Fibroblast of gingiva (primary cell): ENCODE measurements around the gene WDR33.

Experiments
- DNase-seq: peaks from one replicate; pipeline ENCODE4 v3.0.0-alpha.2; 2011; ENCODE audit warnings: low read depth

The WDR33 gene

DNA sequence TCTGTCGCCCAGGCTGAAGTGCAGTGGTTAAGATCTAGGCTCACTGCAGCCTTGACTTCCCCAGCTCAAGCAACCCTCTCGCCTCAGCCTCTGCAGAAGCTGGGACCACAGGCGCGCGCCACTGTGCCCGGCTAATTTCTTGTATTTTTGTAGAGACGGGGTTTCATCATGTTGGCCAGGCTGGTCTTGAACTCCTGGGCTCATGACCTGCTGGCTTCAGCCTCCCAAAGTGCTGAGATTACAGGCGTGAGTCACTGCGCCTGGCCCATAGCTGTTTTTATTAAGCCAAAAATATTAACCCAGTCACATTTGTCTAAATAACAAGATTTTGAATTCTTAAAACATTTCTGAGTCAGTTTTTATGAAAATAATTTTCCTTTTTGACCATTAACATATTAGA lies 116.0 kb downstream of the WDR33 start:
- no peak for DNase-seq

DNA sequence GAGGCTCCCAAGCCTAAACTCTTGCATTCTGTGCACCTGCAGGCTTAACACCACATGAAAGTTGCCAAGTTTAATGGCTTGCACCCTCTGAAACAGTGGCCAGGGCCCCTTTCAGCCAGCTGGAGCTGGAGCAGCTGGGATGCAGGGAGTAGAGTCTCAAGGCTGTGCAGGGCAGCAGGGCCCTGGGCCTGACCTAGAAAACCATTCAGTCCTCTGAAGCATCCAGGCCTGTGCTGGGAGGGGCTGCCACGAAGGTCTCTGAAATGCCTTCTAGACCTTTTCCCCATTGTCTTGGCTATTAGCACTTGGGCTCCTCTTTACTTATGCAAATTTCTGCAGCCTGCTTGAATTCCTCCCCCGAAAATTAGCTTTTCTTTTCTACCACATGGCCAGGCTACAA lies 120.3 kb downstream of the WDR33 start:
- no peak for DNase-seq

DNA sequence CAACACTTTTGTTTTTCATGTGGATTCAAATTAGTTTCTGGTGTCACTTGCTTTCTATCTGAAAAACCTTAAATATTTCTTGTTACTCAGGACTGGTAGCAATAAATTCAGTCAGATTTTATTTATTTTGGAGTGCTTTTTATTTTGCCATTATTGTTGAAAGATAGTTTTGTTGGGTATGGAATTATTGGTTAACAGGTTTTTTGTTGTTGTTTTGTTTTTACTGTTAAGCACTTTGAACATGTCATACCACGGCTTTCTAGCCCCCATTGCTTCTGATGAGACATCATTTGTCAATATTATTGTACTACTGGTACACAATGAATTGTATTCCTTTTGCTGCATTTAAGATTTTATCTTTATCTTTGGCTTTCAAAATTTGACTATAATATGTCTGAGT lies 122.6 kb downstream of the WDR33 start:
- DNase-seq: no peak

DNA sequence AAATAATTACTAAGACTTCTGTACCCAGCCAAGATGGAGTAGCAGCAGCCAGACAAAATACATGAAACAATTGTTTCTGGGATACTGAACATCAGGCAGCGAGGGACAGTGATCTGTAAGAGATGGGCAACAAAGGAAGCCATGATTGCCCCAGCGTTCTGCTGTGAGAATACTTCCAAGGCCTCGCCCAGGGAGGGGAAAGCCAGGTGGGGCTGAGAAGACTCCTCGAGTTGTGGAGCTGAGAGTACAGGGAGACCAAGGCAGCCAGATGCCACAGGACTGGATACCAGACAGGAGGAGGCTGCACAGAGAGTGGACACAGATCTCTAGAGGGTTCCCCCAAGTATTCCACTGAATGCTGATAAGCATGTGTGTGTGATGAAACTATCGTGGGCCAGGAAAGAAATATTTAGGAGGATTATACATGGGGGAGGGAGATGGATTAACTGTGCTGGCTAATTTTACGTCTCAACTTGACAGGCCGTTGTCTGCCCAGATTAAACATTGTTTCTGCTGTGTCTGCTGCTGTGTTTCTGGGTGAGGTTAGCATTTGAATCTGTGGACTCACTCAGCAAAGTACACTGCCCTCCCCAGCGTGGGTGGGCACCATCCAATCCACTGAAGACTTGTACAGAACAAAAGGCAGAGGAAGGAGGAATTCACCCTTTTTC lies 125.4 kb downstream of the WDR33 start:
- no peak for DNase-seq

DNA sequence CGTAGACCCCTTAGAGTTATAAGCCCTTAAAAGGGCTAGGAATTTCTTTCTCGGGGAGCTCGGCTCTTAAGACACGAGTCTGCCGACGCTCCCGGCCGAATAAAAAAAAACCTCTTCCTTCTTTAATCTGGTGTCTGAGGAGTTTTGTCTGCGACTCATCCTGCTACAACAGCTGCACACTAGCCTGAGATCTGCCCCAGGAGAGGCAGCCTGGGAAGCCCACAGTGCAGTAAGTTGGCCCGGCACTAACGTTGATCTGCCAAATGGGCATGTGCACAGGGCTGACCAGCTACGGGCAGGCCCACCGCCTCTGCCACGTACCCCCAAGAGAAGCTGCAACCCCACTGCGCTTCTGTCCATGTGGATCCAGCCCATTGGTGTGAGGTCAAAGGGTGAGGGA lies 127.2 kb downstream of the WDR33 start:
- no peak for DNase-seq

DNA sequence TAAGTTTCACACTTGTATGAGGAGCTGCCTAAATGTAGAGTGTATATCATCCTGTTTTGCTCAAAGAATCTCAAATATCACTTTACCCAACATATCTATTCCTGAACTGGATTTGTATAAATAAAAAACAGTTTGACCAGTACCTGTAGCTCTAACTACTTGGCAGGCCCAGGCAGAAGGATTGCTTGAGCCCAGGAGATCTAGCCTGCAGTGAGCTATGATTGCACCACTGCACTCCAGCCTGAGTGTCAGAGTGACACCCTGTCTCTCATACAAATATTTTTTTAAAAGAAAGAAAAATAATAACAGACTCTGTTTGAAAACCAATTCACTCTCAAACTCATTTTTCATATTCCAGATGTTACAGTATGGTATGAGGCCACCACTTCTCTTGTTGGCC lies 127.9 kb downstream of the WDR33 start:
- no peak for DNase-seq

DNA sequence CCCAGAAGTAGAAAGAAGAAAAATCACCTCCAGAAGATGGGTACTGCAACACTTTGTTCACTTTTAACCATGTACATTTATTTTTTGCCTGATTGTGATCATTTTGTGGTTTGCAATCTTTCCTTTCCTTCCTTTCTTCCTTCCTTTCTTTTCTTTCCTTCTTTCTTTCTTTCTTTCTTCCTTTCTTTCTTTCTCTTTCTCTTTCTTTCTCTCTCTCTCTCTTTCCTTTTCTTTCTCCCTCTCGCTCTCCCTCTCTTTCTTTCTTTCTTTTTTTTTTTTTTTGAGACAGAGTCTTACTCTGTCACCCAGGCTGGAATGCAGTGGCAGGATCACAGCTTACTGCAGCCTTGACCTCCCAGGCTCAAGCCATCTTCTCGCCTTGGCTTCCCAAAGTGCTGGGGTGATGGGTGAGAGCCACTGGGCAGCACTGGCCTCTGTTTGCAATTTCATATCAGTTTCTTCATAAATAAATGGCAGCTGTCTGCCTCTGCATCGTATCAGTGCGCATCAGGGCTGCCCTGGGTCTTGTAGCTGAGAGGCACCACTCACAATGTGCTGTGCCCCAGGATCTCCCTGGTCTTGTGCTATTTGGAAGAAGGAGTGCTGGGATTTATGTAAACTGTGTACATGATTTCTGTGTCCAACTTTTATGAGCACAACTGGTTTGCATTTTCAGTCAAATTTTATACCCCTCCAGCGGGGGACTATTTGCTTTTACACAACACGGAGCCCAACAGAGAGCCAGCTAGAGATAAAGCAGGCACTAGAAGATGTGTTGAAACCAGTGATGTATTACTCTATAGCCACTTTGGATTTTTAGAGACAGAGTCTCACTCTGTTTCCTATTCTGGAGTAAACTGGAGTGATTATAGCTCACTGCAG lies 128.8 kb downstream of the WDR33 start:
- no peak for DNase-seq

DNA sequence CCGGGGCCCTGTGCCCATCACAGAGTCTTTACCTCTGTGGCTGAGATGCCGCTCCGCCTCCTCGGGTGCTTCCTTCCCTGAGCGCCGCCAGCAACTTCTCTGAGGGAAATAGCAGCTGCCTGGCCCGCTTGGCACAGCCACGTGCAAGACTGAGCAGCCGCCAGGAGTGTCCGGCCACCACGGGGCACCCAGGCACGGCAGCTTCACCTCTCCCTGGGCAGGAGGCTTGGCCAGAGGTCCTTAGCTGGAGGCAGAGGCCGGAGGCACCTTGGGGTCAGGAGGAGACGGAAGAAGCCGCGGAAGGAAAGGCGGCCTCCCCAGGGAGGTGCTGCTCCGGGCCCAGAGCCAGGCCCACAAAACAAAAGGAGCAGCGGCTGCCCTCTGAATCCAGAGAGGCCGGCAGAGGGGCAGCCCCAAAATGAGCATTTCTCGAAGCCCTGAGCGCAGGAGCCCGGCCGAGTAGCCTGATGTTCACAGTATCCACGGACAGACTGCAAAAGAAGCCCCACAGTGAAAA lies 129.6 kb downstream of the WDR33 start:
- DNase-seq: no peak

DNA sequence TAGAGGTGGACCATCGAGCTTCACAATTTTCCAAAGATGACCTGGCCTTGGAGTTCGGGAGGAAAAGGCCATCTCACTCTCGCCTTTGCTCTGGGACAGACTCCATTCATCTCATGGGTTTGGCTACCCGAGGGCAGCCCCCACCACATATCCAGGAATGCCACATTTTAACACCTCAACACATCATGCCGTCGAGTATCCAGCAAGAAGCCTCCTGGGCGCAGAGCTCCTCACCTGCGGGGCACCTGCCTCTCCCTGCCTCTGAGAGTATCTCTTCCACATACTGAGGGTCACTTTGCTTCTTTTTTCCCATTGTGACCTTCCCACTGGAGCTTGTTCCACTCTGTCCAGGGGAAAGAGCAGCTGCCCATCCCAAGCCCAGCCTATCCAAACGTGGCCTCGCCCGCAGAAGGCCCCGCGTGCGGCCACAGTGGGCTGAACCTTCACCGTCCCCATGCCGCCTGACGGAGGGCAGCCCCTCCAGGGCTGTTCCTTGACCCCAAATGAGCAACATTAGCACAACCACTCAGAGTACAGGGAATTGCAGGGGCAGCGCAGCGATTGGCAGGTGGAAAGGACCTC lies 130.2 kb downstream of the WDR33 start:
- DNase-seq: no peak

DNA sequence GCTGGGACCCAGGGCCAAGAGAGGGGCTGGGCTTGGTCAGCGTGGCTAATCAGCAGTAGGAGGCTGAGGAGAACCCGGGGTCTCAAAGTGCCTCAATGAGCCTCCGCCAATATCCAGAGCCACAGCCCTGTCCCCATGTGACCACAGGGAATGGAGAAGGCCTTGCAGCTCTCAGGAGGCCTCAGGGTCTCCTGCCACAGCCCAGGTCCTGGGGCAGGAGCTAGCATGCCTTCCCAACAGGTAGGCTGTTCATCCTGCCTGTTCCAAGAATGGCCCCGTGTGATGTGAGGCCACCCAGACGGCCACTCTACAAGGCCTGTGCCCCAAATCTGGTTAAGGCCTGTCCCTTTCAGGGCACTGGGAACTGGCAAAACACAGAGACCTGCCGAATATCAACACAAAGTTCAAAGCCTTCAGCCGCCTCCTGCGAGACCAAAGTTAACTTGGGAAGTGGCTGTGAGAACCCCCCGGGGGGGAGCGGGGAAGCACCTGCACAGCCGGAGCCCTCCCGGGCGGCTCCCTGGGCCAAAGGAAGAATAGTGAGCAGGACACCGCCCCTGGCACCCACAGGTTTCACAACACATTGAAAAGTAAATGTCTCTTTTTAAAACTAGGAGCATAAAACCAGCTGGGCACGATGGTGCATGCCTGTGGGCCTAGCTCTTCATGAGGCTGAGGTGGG lies 131.2 kb downstream of the WDR33 start:
- DNase-seq: no peak

DNA sequence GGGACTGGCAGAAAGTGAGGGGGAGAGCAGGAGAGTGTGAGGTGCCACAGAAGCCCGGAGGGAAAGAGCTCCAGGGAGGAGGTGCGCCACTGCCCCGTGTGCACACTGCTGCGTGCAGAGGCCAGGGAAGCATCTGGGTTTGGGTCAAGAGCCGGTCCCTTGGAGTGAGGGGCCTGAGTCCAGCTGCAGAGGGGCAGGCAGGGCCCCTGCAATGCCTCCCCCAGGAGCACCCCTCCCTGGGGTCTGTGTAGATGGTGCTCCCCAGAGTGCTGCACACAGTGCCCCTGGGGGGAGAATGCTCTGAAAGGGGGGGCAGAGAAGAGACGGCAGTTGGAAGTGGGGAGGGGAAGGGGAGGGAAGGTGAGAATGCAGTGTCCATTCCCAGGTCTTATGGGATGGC lies 132.0 kb downstream of the WDR33 start:
- no peak for DNase-seq

DNA sequence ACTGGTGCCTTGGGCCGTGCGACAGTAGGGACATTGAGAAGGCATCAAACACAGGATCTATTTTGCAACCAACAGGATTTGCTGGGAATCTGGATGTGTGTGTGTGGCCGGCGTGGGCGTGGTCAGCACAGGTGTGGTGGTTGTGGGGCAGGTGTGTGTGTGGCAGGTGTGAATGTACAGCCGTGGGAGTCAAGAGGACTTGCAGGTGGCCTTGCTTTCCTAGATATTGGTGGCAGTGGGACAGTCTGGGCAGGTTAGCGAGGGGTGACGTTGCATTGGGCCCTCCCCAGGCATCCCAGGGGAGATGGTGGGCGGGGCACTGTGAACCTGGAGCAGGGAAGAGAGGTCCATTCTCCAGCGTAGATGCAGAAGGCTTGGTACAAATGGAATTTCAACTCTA lies 132.4 kb downstream of the WDR33 start:
- no peak for DNase-seq

DNA sequence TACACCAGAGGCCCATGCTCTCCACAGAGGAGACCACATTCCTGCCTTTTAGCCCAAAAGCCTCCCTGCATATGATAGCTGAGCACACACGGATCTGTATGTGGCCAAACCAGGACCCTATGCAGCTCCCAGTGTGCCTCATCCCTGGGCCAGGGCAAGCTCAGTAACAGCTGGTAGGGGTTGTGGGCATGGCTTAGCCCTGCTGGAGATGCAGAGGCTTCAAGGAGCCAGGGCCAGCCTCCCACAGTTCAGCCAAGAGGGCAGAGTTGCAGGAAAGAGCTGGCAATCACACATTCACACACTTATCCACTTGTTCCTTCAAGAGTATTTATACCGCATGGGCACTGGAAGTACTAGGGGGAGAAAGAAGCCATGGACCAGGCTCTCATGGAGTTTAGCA lies 134.1 kb downstream of the WDR33 start:
- DNase-seq: no peak

DNA sequence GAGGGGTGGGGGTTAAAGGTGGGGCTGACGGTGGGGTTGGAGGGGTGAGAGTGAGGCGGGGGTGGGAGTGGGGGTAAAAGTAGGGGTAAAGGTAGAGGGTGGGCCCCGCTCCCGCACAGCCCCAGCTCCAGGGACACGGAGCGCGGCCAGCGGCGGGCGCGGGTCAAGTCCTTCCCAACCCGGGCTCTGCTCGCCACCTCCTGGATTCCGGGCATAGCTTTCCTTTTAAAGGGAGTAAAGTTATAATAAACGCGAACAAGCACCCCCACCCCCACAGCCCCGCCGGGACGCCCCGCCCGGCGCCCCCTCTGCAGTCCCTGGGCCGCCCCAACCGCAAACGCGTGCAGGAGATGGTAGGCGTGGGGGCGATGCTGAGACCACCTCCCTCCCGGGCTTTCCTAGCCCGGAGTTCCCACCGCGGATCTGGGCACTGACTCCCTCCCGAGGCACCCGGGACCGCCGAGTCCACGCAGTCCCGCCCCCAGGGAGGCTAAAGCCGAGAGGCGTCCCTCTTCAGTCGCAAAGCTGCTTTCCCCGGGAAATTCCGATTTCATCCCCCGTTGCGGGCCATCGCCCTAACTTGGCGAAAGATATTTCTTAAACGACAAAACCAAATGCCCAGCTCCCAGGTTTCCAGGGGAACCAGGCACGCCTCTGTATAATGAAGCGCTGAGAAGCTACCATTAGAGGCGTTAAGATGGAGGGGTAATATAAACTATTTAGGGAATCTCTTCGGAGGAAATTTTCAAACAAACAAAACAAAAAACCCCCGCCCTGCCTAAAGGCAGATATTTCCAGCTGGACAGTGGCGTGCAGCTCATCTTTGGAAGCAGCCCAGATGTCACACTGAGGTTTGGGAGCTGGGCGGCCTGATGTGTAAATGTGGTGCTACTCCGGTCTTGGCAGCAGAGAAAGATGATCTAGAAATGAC lies 135.4 kb downstream of the WDR33 start, which contains the start of gene LIMS2:
Gene LIMS2, minus strand, starts transcription at position 200 of the 931 bp plus-strand sequence. CDS start 506 bp downstream, outside the sequence.
- no peak for DNase-seq

DNA sequence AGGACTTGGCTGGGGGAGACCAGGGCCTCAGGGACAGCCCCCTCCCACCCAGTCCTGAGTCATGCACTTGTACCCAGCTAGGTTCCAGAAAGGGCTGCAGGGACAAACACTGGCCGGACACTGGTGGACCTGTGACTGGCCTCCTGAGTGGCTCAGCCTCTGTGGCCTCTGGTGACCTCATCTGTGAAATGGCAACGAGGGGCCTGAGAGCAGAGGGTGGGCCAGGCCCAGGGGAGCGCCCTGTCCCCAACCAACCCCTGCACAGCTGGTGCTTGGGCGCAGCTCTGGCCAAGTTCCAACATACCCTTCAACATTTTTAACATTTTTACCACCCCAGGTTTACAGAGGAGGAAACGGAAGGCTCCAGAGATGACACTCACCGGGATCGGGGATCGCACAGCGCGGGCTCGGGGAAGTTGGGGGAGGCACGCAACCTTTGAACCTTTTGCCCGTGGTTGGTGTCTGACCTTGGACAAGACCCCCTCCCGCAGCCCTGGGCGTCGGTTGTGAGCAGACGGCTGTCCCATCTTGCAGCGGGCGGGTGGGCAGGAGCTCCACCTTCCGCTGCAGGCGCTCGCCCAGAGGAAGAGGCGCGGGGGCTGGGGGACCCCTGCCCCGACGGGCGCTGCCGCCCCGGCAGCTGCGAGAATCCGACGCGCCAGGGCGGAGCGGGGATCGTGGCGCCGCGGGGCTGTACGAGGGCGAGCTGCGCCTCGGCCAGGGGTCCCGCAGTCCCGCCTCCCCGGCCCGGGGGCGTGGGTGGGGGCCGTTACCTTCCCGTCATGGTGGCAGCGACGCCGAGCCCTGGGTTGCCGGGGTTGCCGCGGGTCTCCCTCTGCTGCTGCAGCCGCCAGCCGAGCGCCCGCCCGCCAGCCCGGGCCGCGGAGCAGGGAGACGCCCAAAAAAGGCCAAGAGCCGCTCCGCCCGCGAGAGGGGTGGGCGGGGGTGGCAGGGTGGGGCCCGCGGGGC lies 136.4 kb downstream of the WDR33 start:
- DNase-seq: no peak

DNA sequence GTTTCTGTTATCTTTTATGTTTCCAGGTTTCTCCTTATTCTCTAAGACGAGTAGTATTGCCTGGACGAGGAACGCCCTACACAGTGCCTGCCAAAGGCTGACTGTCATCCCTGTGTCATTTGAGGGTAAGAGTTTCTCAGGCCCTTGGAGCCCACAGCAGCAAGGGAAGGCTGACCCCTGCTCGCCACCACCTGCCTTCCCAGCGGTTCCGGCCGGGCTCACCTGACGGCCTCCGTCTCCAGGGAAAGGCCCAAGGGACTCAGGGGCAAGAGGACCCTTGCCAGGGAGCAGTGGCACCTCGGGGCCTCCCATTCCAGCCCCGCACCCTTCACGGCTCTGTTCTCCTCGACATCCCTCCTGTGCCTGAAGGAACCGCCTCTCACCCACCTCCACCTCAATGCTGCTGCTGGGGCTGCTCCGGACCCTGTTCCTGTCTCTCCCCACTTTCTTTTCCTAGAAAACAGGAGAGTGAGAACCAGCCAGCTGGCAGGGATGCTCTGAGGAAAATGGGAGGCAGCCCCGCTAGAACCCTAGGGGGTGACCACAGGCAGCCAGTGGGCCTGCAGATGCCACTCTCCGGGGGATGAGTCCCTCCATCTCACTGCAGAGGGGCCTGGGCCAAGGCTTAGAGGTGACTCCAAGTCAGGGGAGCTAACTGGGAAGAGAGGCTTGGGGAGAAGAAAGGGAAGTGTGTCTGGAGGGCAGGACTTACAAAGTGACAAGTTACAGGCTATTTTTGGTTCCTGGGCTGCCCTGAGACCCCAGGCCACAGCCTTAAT lies 137.5 kb downstream of the WDR33 start:
- no peak for DNase-seq

DNA sequence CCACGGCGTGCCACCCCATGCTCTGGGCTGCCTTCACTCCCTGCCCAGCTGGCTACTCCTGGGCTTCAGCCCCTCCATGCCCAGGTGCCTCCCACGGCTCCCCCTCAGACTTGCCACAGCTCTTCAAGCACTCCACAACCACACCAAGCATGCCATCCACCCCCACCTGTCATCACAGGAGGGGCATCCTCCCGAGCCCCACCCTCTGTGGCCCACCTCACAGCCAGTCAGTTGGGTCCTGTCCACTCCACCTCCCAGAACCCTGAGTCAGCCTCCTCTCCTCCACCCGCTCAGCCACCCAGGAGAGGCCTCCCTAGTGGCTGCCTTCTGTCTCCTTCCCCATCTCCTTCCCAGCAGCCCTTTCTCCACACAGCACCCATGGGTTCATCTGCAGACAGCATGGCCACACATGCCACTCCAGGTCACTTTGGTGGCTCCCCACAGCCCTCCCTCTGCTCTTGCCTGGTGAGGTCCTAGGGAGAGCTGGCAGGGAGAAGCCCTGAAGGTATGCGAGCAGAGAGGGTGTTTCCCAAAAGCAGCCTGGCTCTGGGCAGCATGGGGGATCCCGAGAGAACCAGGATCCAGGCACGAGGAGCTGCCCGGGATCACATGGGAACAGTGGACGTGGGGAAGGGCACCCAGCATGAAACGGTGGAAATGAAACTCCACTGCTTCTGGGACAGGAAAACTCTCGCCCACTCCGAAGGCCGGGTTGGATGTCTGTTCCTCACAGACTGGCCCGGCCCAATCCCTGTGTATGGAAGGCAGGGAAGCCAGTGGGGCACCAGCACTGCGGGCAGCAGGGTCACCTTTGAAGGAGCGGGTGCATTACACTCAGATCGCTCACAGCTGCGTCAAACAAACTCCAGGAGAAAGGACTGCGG lies 138.4 kb downstream of the WDR33 start:
- no peak for DNase-seq
